ENCODE data around the gene PPP6R3.

Gene PPP6R3

GRCh38 chr11:68436162-68436888, 24.2 kb upstream of the PPP6R3 start:
- H3K4me3 ChIP-seq (ENCODE audit: low read depth, low read length), result no peak overlapping the region
- in situ Hi-C loops (cut with HindIII; ENCODE audit: low sequenced_read_pairs), result no loop called here
- DNase-seq (ENCODE audit: low read depth, low spot score), result no peak
- no peak for TF ChIP-seq CTCF (IDR thresholded peaks at IDR 0.05; ENCODE audit: low read depth, low read length)

GRCh38 chr11:68436985-68437926, 23.3 kb upstream of the PPP6R3 start:
- DNase-seq (ENCODE audit: low read depth, low spot score), result peak; percentile 56
- in situ Hi-C loops (cut with HindIII; ENCODE audit: low sequenced_read_pairs), result no loop called here
- H3K4me3 ChIP-seq (ENCODE audit: low read depth, low read length), result no peak overlapping the region
- no peak for TF ChIP-seq CTCF (IDR thresholded peaks at IDR 0.05; ENCODE audit: low read depth, low read length)

- DNase-seq (ENCODE audit: low read depth, low spot score), result no peak
- no peak overlapping the region for H3K4me3 ChIP-seq (ENCODE audit: low read depth, low read length)
- in situ Hi-C loops (cut with HindIII; ENCODE audit: low sequenced_read_pairs), result no loop called here
- no peak for TF ChIP-seq CTCF (IDR thresholded peaks at IDR 0.05; ENCODE audit: low read depth, low read length)
These were observed 22.5 kb upstream of the PPP6R3 start for GRCh38 chr11:68437927-68438657.

GRCh38 chr11:68438658-68439259, 21.8 kb upstream of the PPP6R3 start:
- TF ChIP-seq CTCF (IDR thresholded peaks at IDR 0.05; ENCODE audit: low read depth, low read length), result no peak
- no peak overlapping the region for H3K4me3 ChIP-seq (ENCODE audit: low read depth, low read length)
- in situ Hi-C loops (cut with HindIII; ENCODE audit: low sequenced_read_pairs), result no loop called here
- no peak for DNase-seq (ENCODE audit: low read depth, low spot score)

- no peak overlapping the region for H3K4me3 ChIP-seq (ENCODE audit: low read depth, low read length)
- TF ChIP-seq CTCF (IDR thresholded peaks at IDR 0.05; ENCODE audit: low read depth, low read length), result no peak
- DNase-seq (ENCODE audit: low read depth, low spot score), result no peak
- in situ Hi-C loops (cut with HindIII; ENCODE audit: low sequenced_read_pairs), result no loop called here
These were observed 21.0 kb upstream of the PPP6R3 start for GRCh38 chr11:68439355-68440065.
